ENCODE data around the gene TTLL11.
"Not testable (repeated sequence)": the region's sequence is repeated elsewhere in the genome, so short reads cannot be mapped to it uniquely, and the experiment has no call there.

TTLL11 gene

DNA sequence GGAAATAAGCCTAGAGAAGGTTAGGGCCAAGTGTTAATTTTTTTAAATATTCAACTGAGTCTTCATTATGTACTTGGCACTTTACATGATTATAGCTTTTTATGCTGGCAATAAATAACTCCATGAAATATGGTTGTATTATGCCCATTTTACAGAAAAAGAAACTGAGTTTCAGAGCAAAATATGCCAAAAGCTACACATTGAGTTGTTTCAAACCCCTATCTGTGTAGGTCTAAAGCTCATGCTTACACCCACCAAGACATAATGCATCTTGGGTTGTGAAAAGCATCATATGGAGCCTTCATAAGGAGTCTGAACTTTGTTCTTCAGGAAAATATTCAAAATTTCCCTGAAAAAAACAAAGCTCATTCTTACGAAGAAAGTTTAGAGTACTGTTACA lies 14.6 kb downstream of the TTLL11 start:
- no peak for DNase-seq

DNA sequence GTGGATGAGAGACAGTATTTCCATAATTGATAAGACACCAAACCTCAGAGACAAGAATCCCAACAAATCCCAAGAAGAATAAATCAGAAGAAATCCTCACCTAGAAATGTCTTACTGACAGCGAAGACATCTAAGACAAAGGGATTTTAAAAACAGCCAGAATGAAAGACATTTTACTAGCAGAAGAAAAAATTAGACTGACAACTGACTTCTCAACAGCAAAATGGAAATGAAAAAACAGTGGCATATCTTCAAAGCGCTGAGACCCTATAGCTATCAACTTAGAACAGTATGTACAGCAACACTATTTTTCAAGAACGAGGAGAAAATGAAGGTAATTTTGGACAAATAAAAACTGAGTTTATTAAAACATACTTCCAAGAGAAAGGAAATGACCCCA lies 16.3 kb downstream of the TTLL11 start:
- no peak for DNase-seq

DNA sequence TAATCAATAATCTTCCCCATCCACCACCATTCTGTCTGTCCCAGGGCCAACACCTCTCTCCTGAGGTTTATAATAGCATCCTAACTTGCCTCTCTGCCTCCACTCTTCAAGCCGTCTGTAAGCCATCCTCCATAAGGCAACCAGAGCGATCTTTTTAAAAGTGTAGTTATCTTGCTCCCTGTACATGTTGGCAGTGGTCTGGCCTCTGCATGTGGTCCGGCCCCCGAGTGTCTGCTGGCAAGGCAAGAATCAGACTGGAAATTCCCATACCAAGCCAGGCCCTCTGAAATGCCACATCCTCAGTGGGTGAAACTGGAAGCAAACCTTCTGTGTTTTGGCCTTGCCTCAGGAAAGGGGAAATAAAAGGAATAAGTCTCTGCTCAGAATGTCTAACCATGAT lies 17.0 kb downstream of the TTLL11 start:
- DNase-seq: no peak

DNA sequence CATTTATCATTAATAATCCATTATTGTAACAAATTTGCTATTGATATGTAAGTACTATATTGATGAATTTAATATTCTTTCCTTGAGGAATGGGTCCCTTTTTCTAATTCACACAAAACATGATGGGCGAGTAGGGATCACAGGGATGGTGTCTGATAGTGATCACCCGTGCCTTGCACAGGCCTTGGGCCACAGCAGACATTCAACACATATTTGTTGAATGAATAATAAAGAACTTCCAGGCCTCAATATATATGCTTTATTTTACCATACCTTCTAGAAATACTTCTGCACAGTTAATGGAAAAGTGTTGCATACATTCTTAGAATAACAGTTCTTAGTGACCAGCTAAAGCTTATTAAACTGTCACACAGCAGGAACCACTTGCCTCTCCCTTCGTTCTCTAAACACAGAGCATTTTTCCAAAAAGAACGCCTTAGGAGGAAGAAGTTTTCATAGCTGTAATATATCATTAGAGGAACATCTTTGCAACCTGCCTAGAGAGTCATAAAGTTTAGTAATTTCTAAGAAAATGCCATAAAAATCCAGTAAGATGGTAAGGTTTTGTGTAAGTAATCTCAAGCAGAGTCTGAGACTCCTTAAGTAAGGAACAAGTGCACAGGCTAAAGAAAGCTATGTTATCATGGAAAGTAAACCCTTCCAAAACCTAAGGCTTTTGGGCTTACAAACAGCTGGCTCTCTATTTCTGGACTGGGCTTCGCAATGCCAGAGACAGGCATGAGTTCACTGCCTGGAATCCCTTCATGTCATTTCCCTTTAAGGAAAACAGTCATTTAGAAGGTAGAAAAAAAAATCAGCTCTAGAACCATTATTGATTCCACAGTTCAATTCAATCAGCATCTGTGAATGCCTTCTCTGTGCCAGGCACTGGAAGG lies 17.7 kb downstream of the TTLL11 start:
- no peak for DNase-seq

- no peak for DNase-seq
Measured at GRCh38 chr9:122071715-122072114, 21.4 kb downstream of the TTLL11 start.

DNA sequence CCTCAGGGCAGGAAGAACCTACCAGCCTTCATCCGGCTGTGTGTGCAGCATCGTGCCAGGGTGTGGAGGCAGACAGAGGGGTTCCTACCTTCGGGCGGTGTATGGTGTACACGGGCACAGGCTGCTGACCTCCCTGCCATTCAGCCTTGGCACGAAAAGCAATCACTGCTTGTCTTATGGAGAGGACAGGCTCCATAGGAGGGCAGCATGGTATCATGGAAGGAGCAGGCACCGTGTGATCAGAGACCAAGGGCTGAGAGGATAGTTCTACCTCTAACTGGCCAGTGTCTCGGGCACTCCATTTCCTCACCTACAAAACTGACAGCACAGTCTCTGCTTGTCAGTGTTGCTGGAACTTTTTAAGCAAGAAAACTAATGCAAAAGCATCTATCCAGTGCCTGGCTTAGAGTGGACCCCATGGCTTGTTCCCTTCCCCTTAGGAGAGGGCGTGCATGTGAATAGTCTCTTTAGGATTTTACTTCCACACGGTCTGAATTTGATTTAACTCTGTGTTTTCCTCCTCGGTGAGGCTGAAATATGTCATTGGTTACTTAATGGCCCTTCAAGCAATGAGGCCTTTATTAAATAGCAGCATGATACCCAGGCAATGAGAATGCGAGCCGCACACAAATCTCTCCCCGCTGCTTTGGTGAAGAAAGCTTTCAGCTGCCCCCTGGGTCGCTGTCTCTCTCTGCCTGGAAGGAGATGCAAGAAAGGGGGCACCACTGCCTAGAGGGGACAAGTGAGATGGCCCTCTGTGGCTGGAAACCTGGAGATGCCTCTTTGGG lies 22.2 kb downstream of the TTLL11 start:
- DNase-seq: no peak

- not testable (repeated sequence) for DNase-seq
Measured at GRCh38 chr9:122066680-122067079, 26.4 kb downstream of the TTLL11 start.

DNA sequence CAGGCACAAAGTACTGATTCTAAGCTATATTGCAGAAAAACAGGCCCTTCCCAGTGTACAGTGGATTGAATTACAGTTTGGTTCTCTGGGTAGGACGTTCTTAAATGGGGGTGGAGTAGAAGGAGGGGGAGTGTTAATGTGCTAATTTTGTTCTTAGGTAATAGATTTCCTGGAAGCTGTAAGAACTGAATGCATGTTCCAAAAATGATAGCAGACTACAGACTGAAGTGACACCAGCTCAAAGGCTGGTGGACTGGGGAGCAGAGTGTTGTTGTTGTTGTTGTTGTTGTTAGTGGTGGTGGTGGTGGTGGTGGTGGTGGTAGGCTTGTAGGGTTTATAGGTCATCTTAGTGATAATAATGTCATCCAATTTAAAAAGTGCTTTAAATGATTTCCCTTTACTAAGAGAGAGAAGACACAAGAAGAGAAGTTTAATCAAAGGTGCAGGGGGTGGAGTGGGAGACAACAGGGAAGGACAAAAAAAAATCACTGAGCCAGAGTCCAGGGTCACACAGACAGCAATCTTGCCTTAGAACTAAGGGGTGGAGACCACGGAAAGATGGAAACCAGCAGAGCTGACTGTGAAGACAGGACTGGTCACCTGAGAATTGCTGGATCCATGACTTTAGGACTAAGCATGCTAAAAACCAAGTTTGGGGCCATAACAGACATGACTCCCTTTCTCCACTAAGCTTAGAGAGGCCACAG lies 27.0 kb downstream of the TTLL11 start:
- DNase-seq: no peak

GRCh38 chr9:122060481-122060880 lies 32.6 kb downstream of the TTLL11 start:
- DNase-seq: no peak

DNA sequence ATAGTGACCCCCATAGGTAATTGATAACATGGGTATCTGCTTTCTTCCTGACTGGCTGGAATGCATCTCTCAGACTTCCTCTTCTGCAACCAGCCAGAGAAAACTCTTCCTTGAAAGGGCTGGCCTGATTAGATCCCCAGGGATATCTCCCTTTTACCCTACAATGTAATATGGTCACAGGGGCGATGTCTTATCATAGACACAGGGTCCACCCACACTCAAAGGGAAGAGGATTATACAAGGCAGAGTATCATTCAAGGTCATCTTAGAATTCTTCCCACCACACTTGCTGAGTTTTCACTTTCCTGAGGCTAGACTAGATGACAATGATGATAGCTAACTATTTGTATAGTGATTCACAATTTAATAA lies 33.2 kb downstream of the TTLL11 start:
- DNase-seq: no peak

DNA sequence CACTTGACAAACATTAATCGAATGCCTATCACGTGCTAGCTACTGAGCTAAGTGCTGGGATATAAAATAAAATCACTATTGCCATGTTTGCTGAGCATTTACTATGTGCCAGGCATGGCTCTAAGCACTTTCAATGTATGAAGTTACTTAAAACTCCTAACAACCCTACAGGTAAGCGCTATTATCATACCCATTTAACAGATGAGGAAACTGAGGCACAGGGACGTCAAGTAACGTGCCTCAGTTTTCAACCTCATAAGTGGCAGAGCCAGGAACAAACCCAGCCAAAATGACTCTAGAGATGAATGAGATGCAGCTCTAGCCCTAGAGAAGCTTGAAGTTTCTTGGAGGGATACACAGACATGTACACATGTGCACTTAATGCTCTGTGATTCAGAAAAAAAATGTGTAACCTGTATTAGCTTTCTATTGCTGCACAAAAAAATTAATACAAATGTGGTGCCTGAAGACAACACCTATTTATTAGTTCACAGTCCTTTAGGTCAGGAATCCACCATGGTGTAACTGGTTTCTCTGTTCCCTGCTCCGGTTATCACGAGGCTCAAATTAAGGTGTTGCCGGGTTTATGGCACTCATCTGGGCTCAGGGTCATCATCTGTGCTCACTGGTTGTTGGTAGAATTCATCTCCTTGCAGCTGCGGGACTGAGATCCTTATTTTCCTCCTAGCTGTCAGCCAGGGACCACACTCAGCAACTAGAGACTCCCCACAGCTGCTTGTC lies 33.7 kb downstream of the TTLL11 start:
- DNase-seq: no peak

GRCh38 chr9:122058709-122059108 lies 34.4 kb downstream of the TTLL11 start:
- DNase-seq: no peak

GRCh38 chr9:122058051-122058450 lies 35.1 kb downstream of the TTLL11 start:
- no peak for DNase-seq

- DNase-seq: no peak
Measured at GRCh38 chr9:122057211-122057610, 35.9 kb downstream of the TTLL11 start.

GRCh38 chr9:122056484-122056883 lies 36.6 kb downstream of the TTLL11 start:
- DNase-seq: no peak

DNA sequence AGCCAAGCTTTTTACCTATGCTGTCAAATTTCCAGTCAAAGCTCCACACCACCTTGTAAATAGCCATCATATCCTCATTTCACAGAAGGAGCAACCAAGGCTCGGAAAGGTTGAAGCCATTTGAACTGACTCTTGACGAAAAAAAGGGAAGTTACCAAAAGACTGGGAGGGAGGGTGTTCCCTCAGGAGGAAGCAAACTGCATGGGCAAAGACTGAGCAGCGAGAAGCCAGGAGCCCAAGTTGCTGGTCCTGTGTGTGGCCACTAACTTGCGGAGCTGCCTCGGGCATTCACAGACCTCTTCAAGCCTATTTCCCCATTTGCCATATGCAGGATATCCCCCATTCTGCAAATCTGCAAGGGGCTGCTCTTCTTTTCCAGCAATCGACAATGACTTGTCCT lies 37.4 kb downstream of the TTLL11 start:
- no peak for DNase-seq

DNA sequence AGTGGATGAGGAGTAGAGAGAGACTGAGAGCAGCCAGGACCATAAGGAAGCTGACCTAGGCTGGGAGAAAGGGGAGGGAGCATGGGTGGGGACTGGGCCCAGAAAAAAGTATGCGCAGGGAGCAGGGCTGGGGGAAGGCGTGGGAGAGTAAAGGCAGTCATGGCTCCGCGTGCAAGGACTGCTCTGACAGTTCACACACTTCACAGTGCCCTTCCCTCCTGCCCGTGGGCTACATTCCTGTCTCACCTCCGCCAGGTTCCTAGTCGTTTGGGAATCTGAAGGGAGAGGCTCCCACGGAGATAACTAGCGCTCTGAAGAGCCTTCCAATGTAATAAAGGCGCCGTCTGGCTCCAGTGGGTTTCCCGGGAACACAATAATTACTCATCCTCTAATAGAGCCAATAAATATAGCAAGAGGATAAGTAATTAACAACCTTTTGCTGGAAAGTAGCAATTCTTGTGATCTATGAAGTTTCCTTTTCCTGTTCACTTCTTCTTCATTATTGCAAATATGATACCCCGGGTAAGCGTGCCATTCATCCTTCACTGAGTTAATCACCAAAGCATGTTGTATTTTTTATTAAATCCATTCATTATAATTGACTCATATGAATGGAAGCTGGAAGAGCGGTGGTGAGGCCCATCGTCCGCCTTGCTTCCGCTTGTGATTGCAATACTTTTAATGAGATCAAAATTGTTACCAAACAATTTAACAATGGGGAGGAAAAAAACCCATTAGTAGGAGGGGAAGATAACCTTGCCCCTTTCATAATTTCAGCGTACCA lies 39.3 kb downstream of the TTLL11 start:
- DNase-seq: no peak

DNA sequence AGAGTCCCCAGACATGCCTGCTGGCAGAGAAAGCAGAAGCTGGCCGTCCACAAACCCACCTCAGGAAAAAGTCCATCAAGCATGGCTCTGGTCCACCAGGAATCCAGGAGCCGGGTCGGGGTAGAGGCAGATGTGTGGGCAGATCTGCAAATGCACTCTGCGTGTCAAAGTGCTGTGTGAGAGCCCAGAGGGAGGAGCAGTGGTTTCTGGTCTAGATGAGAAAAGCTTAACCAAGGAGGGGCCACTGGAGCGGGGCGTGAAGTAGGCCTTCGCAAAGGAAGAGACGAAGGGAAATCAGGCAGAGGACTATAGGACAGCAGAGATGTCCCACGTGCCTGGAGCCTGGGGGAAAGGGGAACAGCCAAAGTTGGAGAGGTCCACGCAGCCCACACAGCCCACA lies 40.0 kb downstream of the TTLL11 start:
- no peak for DNase-seq

- DNase-seq: no peak
Measured at GRCh38 chr9:122051351-122052321, 41.5 kb downstream of the TTLL11 start.

- no peak for DNase-seq
Measured at GRCh38 chr9:122050167-122050566, 42.9 kb downstream of the TTLL11 start.

- no peak for DNase-seq
Measured at GRCh38 chr9:122042056-122042455, 51.1 kb downstream of the TTLL11 start.
